AG09309 (cell line): ENCODE data around the gene LSP1.
"Not testable (repeated sequence)": the region's sequence is repeated elsewhere in the genome, so short reads cannot be mapped to it uniquely, and the experiment has no call there.

ENCODE experiments used
- DNase-seq: peaks from one replicate; pipeline ENCODE4 v3.0.0-alpha.2; 2010; ENCODE audit warnings: low read depth
- H3K4me3 ChIP-seq: 2 replicates; pipeline ENCODE4 v1.5.1; 2011; ENCODE audit warnings: mild to moderate bottlenecking, low read depth, low read length, moderate library complexity; ENCODE audit not compliant: control insufficient read depth
- CTCF ChIP-seq: IDR thresholded peaks from 2 replicates; pipeline ENCODE4 v1.5.1; 2011; ENCODE audit warnings: mild to moderate bottlenecking, low read depth, low read length, inconsistent platforms; ENCODE audit not compliant: insufficient read depth, control insufficient read depth; ENCODE audit errors: missing control alignments

The LSP1 gene

GRCh38 chr11:1852877-1853276, at the start of gene LSP1:
Gene LSP1, plus strand, starts transcription at chr11:1853084. Its CDS starts 61 bp downstream, at chr11:1853145.
- no peak for DNase-seq
- H3K4me3 ChIP-seq = no peak within 1 kb of the TSS

DNA sequence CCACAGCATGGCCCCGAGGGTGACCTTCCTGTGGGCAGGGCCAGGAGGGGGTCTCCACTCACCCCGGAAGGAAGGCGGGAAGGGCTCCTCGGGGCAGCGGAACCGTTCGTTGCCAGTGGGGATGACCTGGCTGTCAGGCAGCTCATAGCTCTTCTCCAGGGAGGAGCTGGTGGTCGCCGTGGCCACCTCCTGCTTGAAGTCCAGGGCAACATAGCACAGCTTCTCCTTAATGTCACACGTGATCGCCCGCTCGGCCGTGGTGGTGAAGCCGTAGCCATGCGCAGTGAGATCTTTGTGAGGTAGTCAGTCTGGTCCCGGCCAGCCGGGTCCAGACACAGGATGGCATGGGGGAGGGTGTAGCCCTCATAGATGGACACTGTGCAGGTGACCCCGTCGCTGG, 49.6 kb upstream of the LSP1 start:
- no peak for TF ChIP-seq CTCF
- no peak overlapping the region for H3K4me3 ChIP-seq
- DNase-seq = no peak

More at GRCh38 chr11:1852877-1853276, at the start of gene LSP1:
- no peak for TF ChIP-seq CTCF

GRCh38 chr11:1803835-1804519, 48.9 kb upstream of the LSP1 start:
- H3K4me3 ChIP-seq, DNase-seq: not testable (repeated sequence)

- DNase-seq = no peak
- no peak for TF ChIP-seq CTCF
- no peak overlapping the region for H3K4me3 ChIP-seq
These were observed 47.4 kb upstream of the LSP1 start for GRCh38 chr11:1805525-1805924.

DNA sequence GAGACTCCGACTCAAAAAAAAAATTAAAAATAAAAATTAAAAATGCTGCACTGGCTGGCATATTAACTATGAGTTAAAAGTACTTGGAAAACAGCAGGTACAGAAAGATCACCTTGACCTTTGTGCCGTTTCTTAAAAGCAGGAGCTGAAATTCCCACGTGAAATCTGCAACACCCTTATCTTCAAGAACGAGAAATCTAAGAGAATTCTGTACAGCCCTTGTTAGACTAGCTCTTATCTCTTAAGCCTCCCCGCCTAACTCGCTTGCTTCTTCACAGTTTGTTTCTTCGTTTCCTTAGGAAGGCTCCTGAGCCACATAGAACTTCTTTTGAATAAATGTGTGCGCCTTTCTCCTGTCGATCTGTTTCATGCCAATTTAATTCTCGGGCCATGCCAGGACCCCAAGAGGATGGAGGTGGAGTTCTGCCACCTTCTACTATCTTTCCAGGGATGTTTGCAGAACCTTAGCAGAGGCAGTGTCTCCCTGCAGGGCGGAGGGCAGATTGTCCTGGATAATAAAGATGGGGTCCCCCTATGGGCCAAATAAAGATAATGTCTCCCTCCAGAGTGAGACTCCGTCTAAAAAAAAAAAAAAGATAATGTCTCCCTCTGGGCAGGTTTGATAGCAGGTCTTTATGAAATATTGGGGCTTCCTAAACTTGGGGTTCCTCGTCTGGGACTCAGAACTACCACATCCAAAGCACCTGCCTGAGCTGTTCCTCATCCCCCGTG, 45.5 kb upstream of the LSP1 start:
- no peak for TF ChIP-seq CTCF
- no peak for DNase-seq
- no peak overlapping the region for H3K4me3 ChIP-seq

DNA sequence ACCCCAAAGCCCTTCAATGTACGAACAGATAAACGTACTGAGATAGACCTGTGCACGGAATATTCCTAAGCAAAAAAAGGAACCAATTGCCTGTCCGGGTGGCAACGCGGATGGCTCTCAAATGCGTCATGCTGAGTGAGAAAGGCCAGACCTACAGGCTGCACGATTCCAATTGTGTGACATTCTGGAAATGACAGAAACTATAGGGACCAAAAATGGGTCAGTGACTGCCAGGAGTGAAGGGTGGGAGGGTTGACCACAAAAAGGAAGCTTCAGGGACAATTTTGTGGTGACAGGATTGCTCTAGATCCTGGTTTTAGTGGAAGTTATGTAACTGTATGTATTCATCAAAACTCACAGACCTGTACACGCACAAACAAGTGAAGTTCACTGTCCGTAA, 42.1 kb upstream of the LSP1 start:
- DNase-seq = no peak
- TF ChIP-seq CTCF = no peak
- H3K4me3 ChIP-seq = no peak overlapping the region

DNA sequence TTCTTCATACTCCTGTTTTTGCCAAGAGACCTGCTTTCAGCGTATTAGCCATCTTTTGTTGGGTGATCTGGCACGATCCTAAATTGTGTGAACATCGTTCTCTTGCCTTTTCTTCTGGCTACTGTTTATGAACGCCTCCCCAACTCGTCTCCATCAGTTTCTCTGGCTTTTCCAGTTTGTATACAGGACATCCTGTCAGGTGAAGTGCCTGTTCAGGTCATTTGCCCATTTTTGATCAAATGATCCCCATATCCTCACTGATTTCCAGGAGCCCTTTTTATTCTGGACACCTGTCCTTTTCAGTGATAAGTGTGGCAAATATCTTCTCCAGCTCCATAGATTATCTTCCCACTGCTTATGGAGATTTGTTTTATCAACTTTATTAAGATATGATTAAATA, 40.6 kb upstream of the LSP1 start:
- no peak overlapping the region for H3K4me3 ChIP-seq
- TF ChIP-seq CTCF = no peak
- DNase-seq = no peak
